ENCODE data around the gene CNTN5. TPM values are rescaled to one million over a fixed set of nuclear protein-coding genes. Genes with fewer than 3 reads are reported as not detected.

Gene CNTN5
- total RNA-seq, 1 experiment from 2014 or later: not detected

DNA sequence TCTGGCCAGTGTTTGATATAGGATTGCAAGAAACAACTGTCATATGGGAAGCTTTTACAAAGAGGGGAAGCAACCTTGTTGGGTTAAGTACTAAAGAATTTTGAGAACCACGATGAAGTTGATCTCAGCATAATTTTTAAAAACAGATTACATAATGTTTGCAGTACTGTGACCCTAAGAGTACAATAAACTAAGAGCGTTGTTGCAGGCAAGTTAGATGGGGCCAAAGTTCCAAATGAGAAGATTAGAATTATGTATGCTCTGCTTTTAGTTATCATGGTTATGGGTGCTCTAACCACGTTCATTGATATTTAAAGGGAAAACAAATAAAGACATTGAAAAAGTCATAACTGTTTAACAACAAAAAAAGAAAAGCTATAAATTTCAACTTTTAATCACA, 177.5 kb downstream of the CNTN5 start:
- H2BK15ac ChIP-seq (ENCODE audit: low read depth, low read length): no peak overlapping the region
- H3K4me2 ChIP-seq (ENCODE audit: insufficient read depth, insufficient read length, low read length): no peak overlapping the region
- H3K27me3 ChIP-seq (ENCODE audit: insufficient read depth, low read length): no peaks in the 10 kb centered on the region
- no peak overlapping the region for H3K56ac ChIP-seq (ENCODE audit: insufficient read length, low read depth, low read length)
- H2AK5ac ChIP-seq (ENCODE audit: insufficient read length, low read length): no peak overlapping the region
- Mint-ChIP-seq H3K4me3 (no peak overlapping the region), H3K27me3 (ENCODE audit: low read depth) (no peaks in the 10 kb centered on the region), H3K9me3 (no peaks in the 10 kb centered on the region), H3K4me1 (peaks cover 45 to 50% of the 10 kb centered on the region in 2 experiments), H3K36me3 (ENCODE audit: insufficient read depth in 1 of 3, low read depth in 3 of 3) (peaks cover 0 to 1% (median 0%) of the 10 kb centered on the region in 3 experiments; a peak in 3 of 7 replicates), H3K27ac (peak overlapping the region in 2 of 3 experiments; percentile 0 to 46; a peak in 3 of 7 replicates)
- no peak overlapping the region for H3K14ac ChIP-seq (ENCODE audit: insufficient read depth, low read length)
- H3K23ac ChIP-seq (ENCODE audit: insufficient read length, low read depth, low read length): no peak overlapping the region
- H2BK12ac ChIP-seq (ENCODE audit: insufficient read length, low read depth, low read length): no peak overlapping the region
- no peak for DNase-seq
- H3K9ac ChIP-seq (ENCODE audit: extremely low read depth, insufficient read length, low read length): no peak overlapping the region
- no peak overlapping the region for H2BK120ac ChIP-seq (ENCODE audit: low read depth, low read length, poor library complexity, severe bottlenecking)
- H4K20me1 ChIP-seq (ENCODE audit: control insufficient read depth, insufficient read depth, insufficient read length): no peaks in the 10 kb centered on the region
- no peak overlapping the region for H4K91ac ChIP-seq (ENCODE audit: insufficient read length, low read depth, low read length)
- H4K8ac ChIP-seq (replicated peaks; ENCODE audit: insufficient read length, low read depth, low read length): no peak overlapping the region
- H3K23me2 ChIP-seq (ENCODE audit: insufficient read length, low read depth, low read length, poor library complexity, severe bottlenecking): no peaks in the 10 kb centered on the region
- H3K79me1 ChIP-seq (ENCODE audit: insufficient read depth, low read depth, low read length, poor library complexity, severe bottlenecking): no peaks in the 10 kb centered on the region
- TF ChIP-seq, protein P1, sequence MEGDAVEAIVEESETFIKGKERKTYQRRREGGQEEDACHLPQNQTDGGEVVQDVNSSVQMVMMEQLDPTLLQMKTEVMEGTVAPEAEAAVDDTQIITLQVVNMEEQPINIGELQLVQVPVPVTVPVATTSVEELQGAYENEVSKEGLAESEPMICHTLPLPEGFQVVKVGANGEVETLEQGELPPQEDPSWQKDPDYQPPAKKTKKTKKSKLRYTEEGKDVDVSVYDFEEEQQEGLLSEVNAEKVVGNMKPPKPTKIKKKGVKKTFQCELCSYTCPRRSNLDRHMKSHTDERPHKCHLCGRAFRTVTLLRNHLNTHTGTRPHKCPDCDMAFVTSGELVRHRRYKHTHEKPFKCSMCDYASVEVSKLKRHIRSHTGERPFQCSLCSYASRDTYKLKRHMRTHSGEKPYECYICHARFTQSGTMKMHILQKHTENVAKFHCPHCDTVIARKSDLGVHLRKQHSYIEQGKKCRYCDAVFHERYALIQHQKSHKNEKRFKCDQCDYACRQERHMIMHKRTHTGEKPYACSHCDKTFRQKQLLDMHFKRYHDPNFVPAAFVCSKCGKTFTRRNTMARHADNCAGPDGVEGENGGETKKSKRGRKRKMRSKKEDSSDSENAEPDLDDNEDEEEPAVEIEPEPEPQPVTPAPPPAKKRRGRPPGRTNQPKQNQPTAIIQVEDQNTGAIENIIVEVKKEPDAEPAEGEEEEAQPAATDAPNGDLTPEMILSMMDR (conservative IDR thresholded peaks at IDR 0.05): no peak
- no peak overlapping the region for H2BK5ac ChIP-seq (ENCODE audit: insufficient read length, low read length)
- no CpG with 5 or more reads among the region's 3 CpGs for WGBS (ENCODE audit: extremely low coverage, insufficient read length, low lambda C conversion rate)
- no peak overlapping the region for H2AFZ ChIP-seq (ENCODE audit: low read length)
- no peaks in the 10 kb centered on the region for H3K79me2 ChIP-seq (ENCODE audit: insufficient read depth, low read length)
- H3K4me1 ChIP-seq (ENCODE audit: insufficient read depth, low read length): peaks cover 11% of the 10 kb centered on the region
- H4K5ac ChIP-seq (ENCODE audit: insufficient read length, low read depth, low read length): no peak overlapping the region
- no peak overlapping the region for H3K18ac ChIP-seq (ENCODE audit: insufficient read length, low read depth, low read length)
- no peak overlapping the region for H2BK20ac ChIP-seq (ENCODE audit: low read depth, low read length, poor library complexity, severe bottlenecking)
- no peak overlapping the region for H3K4ac ChIP-seq (ENCODE audit: low read depth, low read length)
- H3K27ac ChIP-seq (ENCODE audit: insufficient read length, low read depth, low read length): no peak overlapping the region
- no peak overlapping the region for H3T11ph ChIP-seq (ENCODE audit: low read length)
- H3K9me3 ChIP-seq (ENCODE audit: control insufficient read depth, low read depth, low read length): no peaks in the 10 kb centered on the region
